Astrocyte of the cerebellum (primary cell): Measurements from ENCODE around the gene DYRK3.
"Not testable (repeated sequence)": the region's sequence is repeated elsewhere in the genome, so short reads cannot be mapped to it uniquely, and the experiment has no call there.

Experiments
- DNase-seq: peaks from one replicate; pipeline ENCODE4 v3.0.0-alpha.2; 2011; ENCODE audit warnings: low read depth
- H3K4me3 ChIP-seq: 2 replicates; pipeline ENCODE4 v1.5.1; 2011; ENCODE audit warnings: mild to moderate bottlenecking, low read depth, low read length, moderate library complexity
- CTCF ChIP-seq: IDR thresholded peaks from 2 replicates; pipeline ENCODE4 v1.5.1; 2012; ENCODE audit warnings: low read length, low read depth, moderate library complexity, mild to moderate bottlenecking; ENCODE audit errors: missing control alignments
- in situ Hi-C: cut with HindIII; loops from 2 replicates; pipeline ENCODE4 v1.10.0; 2017; ENCODE audit warnings: low sequenced_read_pairs

Gene DYRK3

GRCh38 chr1:206637605-206638004, 2.3 kb downstream of the DYRK3 start:
- H3K4me3 ChIP-seq, result no peak overlapping the region
- no peak for DNase-seq
- in situ Hi-C loops, result no loop called here
- TF ChIP-seq CTCF, result no peak

- in situ Hi-C loops, H3K4me3 ChIP-seq, DNase-seq: not testable (repeated sequence)
Observed at GRCh38 chr1:206642074-206642473, 6.7 kb downstream of the DYRK3 start.

GRCh38 chr1:206643118-206643698, 7.9 kb downstream of the DYRK3 start:
- in situ Hi-C loops, result no loop called here
- no peak overlapping the region for H3K4me3 ChIP-seq
- TF ChIP-seq CTCF, result no peak
- no peak for DNase-seq

GRCh38 chr1:206646504-206646903, 11.2 kb downstream of the DYRK3 start:
- in situ Hi-C loops, result no loop called here
- no peak overlapping the region for H3K4me3 ChIP-seq
- no peak for TF ChIP-seq CTCF
- DNase-seq, result no peak

GRCh38 chr1:206647224-206647623, 11.9 kb downstream of the DYRK3 start:
- DNase-seq, result no peak
- TF ChIP-seq CTCF, result no peak
- in situ Hi-C loops, result no loop called here
- H3K4me3 ChIP-seq, result no peak overlapping the region

GRCh38 chr1:206649261-206649921, 14.1 kb downstream of the DYRK3 start:
- in situ Hi-C loops, result no loop called here
- no peak overlapping the region for H3K4me3 ChIP-seq
- TF ChIP-seq CTCF, result no peak
- no peak for DNase-seq

- in situ Hi-C loops, result no loop called here
- TF ChIP-seq CTCF, result no peak
Observed at GRCh38 chr1:206651014-206651413, 15.7 kb downstream of the DYRK3 start.

More at GRCh38 chr1:206651014-206651413, 15.7 kb downstream of the DYRK3 start:
- H3K4me3 ChIP-seq, result no peak overlapping the region
- no peak for DNase-seq
